ENCODE results near the gene IMPDH1.

GRCh38 chr7:128407751-128408708 is 1.8 kb downstream of the IMPDH1 start:
- TF ChIP-seq EZH2 (IDR thresholded peaks at IDR 0.05; ENCODE audit: borderline replicate concordance, low read length) (no peak), CTCF (IDR thresholded peaks at IDR 0.05; ENCODE audit: low read length) (no peak)

All from OCI-LY1 (cell line).